OCI-LY7 (cell line): ENCODE measurements around the gene OR51B6.

ENCODE experiments used
- EZH2phosphoT487 ChIP-seq: fragments of 200-600 bp; sonication (generic); IDR thresholded peaks from 2 replicates; pipeline ENCODE4 v1.6.1; 2018; ENCODE audit warnings: low read depth, borderline replicate concordance, mild to moderate bottlenecking, mixed run types, antibody characterized with exemption, low read length, moderate library complexity, mixed read lengths
- TF ChIP-seq, protein P1 (sequence below): fragments of 200-600 bp; sonication (generic); conservative IDR thresholded peaks from 2 replicates; pipeline ENCODE4 v1.5.1; 2014; ENCODE audit warnings: mild to moderate bottlenecking, antibody characterized with exemption, low read length, moderate library complexity, mixed read lengths

DNA sequence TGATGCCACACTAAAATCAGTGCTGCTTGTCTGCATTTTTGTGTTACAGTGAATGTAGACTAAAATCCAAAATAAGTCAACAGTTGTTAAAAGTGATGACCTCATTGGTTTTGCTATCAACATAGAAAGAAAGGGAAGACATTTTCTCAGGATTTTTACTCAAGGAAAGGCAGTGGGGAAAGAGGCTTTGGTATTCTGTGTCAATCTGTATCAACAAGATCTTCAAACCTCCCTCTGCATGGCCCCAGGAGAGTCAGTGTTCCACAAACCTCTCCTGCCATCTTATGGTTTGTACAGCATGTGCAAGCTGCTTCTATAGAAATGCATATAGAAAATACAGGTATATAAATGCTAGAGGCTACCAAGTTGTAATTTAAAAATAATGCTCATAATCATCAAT, 18.5 kb downstream of the OR51B6 start:
- TF ChIP-seq, protein P1, sequence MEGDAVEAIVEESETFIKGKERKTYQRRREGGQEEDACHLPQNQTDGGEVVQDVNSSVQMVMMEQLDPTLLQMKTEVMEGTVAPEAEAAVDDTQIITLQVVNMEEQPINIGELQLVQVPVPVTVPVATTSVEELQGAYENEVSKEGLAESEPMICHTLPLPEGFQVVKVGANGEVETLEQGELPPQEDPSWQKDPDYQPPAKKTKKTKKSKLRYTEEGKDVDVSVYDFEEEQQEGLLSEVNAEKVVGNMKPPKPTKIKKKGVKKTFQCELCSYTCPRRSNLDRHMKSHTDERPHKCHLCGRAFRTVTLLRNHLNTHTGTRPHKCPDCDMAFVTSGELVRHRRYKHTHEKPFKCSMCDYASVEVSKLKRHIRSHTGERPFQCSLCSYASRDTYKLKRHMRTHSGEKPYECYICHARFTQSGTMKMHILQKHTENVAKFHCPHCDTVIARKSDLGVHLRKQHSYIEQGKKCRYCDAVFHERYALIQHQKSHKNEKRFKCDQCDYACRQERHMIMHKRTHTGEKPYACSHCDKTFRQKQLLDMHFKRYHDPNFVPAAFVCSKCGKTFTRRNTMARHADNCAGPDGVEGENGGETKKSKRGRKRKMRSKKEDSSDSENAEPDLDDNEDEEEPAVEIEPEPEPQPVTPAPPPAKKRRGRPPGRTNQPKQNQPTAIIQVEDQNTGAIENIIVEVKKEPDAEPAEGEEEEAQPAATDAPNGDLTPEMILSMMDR: no peak
- no peak for TF ChIP-seq EZH2phosphoT487
